A549 (cell line): ENCODE data around the gene CRBN. TPM values are rescaled to one million over a fixed set of nuclear protein-coding genes. Genes with fewer than 3 reads are reported as not detected.

Experiments used
- ATAC-seq, 2 experiments: fragments of 200-7000 bp in 1 of 2; fragments of >200 bp in 1 of 2; cut with Nextera tagmentation in 1 of 2; cut with Tn5 transposase in 1 of 2; 3 replicates each; pipeline versions ENCODE4 v1.8.0 to v1.9.1; 2018 to 2020; ENCODE audit warnings: mild to moderate bottlenecking in 1 of 2, moderate library complexity in 1 of 2
- CTCF ChIA-PET: fragments of 300-600 bp; sonication (Branson Sonifier 250); formaldehyde crosslinking; extraction: SDS; loops from one replicate; lab custom pipeline; 2021; ENCODE audit warnings: antibody characterized with exemption, inconsistent platforms; lab: Yijun Ruan, JAX
- POLR2A ChIA-PET: fragments of 350-600 bp; formaldehyde crosslinking; extraction: SDS; loops from one replicate; lab custom pipeline; 2021; ENCODE audit warnings: antibody characterized with exemption, inconsistent platforms; lab: Yijun Ruan, JAX
- DNase-seq, 2 experiments: peaks; one replicate each; pipeline versions ENCODE4 v3.0.0 to v3.0.0-alpha.2; 2011 to 2016; ENCODE audit warnings: low read depth in 1 of 2, low spot score in 1 of 2
- FAIRE-seq: peaks from 2 replicates; lab custom pipeline; 2011; peaks lifted over from hg19 to GRCh38; lab: Jason Lieb, UNC
- H3K27ac ChIP-seq, 2 experiments: fragments of >200 bp; sonication (Bioruptor Twin); formaldehyde crosslinking; 3 replicates each; pipeline ENCODE4 v1.5.1; 2016 to 2017
- H3K4me1 ChIP-seq: fragments of >200 bp; sonication (Bioruptor Twin); formaldehyde crosslinking; 3 replicates; pipeline ENCODE4 v1.6.1; 2016
- H3K4me2 ChIP-seq: fragments of >200 bp; sonication (Bioruptor Twin); formaldehyde crosslinking; 3 replicates; pipeline ENCODE4 v1.6.1; 2016
- H3K4me3 ChIP-seq: fragments of >200 bp; sonication (Bioruptor Twin); formaldehyde crosslinking; 3 replicates; pipeline ENCODE4 v1.5.1; 2016
- H3K9me3 ChIP-seq: fragments of >200 bp; sonication (Bioruptor Twin); formaldehyde crosslinking; 3 replicates; pipeline ENCODE4 v1.6.1; 2016
- EHF ChIP-seq: fragments of 250-450 bp; sonication (Bioruptor Pico); IDR thresholded peaks from 2 replicates; pipeline ENCODE4 v1.5.0; 2020; ENCODE audit warnings: mild to moderate bottlenecking
- ELK1 ChIP-seq: fragments of 150-350 bp; IDR thresholded peaks from 2 replicates; pipeline ENCODE4 v1.6.1; 2014; ENCODE audit warnings: low read depth, mild to moderate bottlenecking, low read length
- FOSB ChIP-seq: fragments of 250-450 bp; sonication (Bioruptor Pico); IDR thresholded peaks from 2 replicates; pipeline ENCODE4 v1.5.0; 2020; ENCODE audit warnings: mild to moderate bottlenecking, moderate library complexity
- HEYL ChIP-seq: fragments of 250-450 bp; sonication (Bioruptor Pico); IDR thresholded peaks from 2 replicates; pipeline ENCODE4 v1.8.0; 2021; ENCODE audit warnings: mild to moderate bottlenecking, moderate library complexity
- HOXB13 ChIP-seq: fragments of 250-450 bp; sonication (Bioruptor Pico); IDR thresholded peaks from 2 replicates; pipeline ENCODE4 v1.5.0; 2020; ENCODE audit warnings: low read depth, mild to moderate bottlenecking, moderate library complexity
- HOXB5 ChIP-seq: fragments of 250-450 bp; sonication (Bioruptor Pico); IDR thresholded peaks from 2 replicates; pipeline ENCODE4 v1.5.0; 2020; ENCODE audit warnings: mild to moderate bottlenecking, moderate library complexity
- KDM1A ChIP-seq: fragments of 200-600 bp; sonication (generic); IDR thresholded peaks from 2 replicates; pipeline ENCODE4 v1.6.1; 2016; ENCODE audit warnings: low read depth, mild to moderate bottlenecking
- KDM5A ChIP-seq: fragments of 200-600 bp; sonication (generic); IDR thresholded peaks from 2 replicates; pipeline ENCODE4 v1.6.1; 2016; ENCODE audit warnings: antibody characterized with exemption, mild to moderate bottlenecking
- MAFK ChIP-seq: fragments of 450-650 bp; IDR thresholded peaks from 2 replicates; pipeline ENCODE4 v1.6.1; 2014; ENCODE audit not compliant: partially characterized antibody
- MAX ChIP-seq: IDR thresholded peaks from 2 replicates; pipeline ENCODE4 v1.6.1; 2012
- NPAS2 ChIP-seq: fragments of 250-450 bp; sonication (Bioruptor Pico); IDR thresholded peaks from 2 replicates; pipeline ENCODE4 v1.8.0; 2022; ENCODE audit warnings: mild to moderate bottlenecking, moderate library complexity, borderline replicate concordance
- PBX3 ChIP-seq: IDR thresholded peaks from 2 replicates; pipeline ENCODE4 v1.6.1; 2012
- SMC3 ChIP-seq: fragments of >200 bp; sonication (Bioruptor Twin); formaldehyde crosslinking; IDR thresholded peaks from 3 replicates; pipeline ENCODE4 v1.6.1; 2018; ENCODE audit warnings: inconsistent platforms
- SREBF2 ChIP-seq: fragments of 450-650 bp; IDR thresholded peaks from 2 replicates; pipeline ENCODE4 v1.6.1; 2014; ENCODE audit warnings: mild to moderate bottlenecking, moderate library complexity
- WGBS: methylation state at CpG from one replicate; pipeline ENCODE4 v1.1.6; 2017; ENCODE audit errors: missing lambda C conversion rate; 5-methylcytosine and 5-hydroxymethylcytosine counted together
- polyA plus RNA-seq, 4 experiments: library from polyadenylated mRNA; depleted of rRNA in 3 of 4; stranded (reverse); fragments of >200 nt; fragmentation: RNase III in 1 of 4; extraction: RNeasy Plus Mini Kit Qiagen cat#74134 plus additional on column Dnase treatment in 1 of 4; gene quantifications; 2 replicates in 3 of 4; 3 replicates in 1 of 4; pipeline ENCODE4 v1.2.3, GENCODE V29; 2011 to 2017
- TF ChIP-seq, protein P1 (sequence below): fragments of 250-450 bp; sonication (Bioruptor Pico); IDR thresholded peaks from 2 replicates; pipeline ENCODE4 v1.5.0; 2020; ENCODE audit warnings: low read depth, mild to moderate bottlenecking, moderate library complexity
- TF ChIP-seq, protein P2 (sequence below): fragments of 200-600 bp; sonication (generic); IDR thresholded peaks from 2 replicates; pipeline ENCODE4 v1.6.1; 2016; ENCODE audit warnings: antibody characterized with exemption, mild to moderate bottlenecking, moderate library complexity

Gene CRBN
- polyA plus RNA-seq, 2 of the 4 experiments (the other 2 are of a cell fraction) = 21.8 to 41.0 TPM

DNA sequence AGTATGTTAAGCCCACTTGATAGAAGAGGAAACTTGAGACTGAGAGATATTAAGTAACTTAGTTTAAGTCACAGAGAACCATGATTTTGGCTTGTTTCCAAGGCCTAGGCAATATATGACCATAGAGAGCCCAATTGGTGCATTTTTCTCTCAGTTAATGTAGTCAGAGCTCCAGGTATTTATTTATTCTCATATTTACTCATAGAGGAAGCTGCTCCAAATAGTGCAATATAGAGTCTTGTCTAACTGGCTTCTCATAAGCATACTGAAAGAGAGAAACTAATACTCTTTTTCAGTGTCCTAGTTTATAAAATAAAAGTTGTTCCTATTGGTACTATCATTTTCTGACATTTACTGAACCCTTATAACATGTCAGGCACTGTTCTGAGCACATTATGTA, 37.6 kb downstream of the CRBN start:
- Histone ChIP-seq H3K4me1 (no peaks in the 10 kb centered on the region), H3K4me2 (no peak overlapping the region), H3K9me3 (no peaks in the 10 kb centered on the region), H3K27ac (no peak overlapping the region), H3K4me3 (no peak overlapping the region)
- CTCF ChIA-PET = interaction anchor here (1.4 kb wide), 1 partner anchor 21 kb away, joined by 3 read pairs; no protein-coding TSS in a partner anchor
- FAIRE-seq (no peak), DNase-seq (no peak), ATAC-seq (no peak)
- POLR2A ChIA-PET = no interaction called here
- TF ChIP-seq MAFK (no peak), MAX (no peak), SREBF2 (no peak), HOXB5 (CRISPR knock-in tag) (no peak), HOXB13 (CRISPR knock-in tag) (no peak), KDM1A (no peak), ELK1 (no peak), NPAS2 (CRISPR knock-in tag) (no peak), EHF (CRISPR knock-in tag) (no peak), HEYL (CRISPR knock-in tag) (no peak)

GRCh38 chr3:3137526-3137925, 42.0 kb downstream of the CRBN start:
- 85% methylated on average over 6 of the region's 6 CpGs for WGBS
- FAIRE-seq = no peak

More at GRCh38 chr3:3137526-3137925, 42.0 kb downstream of the CRBN start:
- ATAC-seq (no peak), DNase-seq (no peak)
- Histone ChIP-seq H3K4me3 (no peak overlapping the region), H3K9me3 (no peaks in the 10 kb centered on the region), H3K4me1 (no peaks in the 10 kb centered on the region), H3K27ac (no peak overlapping the region), H3K4me2 (no peak overlapping the region)
- TF ChIP-seq, protein P1, sequence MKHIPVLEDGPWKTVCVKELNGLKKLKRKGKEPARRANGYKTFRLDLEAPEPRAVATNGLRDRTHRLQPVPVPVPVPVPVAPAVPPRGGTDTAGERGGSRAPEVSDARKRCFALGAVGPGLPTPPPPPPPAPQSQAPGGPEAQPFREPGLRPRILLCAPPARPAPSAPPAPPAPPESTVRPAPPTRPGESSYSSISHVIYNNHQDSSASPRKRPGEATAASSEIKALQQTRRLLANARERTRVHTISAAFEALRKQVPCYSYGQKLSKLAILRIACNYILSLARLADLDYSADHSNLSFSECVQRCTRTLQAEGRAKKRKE (CRISPR knock-in tag) = no peak
- TF ChIP-seq, protein P2, sequence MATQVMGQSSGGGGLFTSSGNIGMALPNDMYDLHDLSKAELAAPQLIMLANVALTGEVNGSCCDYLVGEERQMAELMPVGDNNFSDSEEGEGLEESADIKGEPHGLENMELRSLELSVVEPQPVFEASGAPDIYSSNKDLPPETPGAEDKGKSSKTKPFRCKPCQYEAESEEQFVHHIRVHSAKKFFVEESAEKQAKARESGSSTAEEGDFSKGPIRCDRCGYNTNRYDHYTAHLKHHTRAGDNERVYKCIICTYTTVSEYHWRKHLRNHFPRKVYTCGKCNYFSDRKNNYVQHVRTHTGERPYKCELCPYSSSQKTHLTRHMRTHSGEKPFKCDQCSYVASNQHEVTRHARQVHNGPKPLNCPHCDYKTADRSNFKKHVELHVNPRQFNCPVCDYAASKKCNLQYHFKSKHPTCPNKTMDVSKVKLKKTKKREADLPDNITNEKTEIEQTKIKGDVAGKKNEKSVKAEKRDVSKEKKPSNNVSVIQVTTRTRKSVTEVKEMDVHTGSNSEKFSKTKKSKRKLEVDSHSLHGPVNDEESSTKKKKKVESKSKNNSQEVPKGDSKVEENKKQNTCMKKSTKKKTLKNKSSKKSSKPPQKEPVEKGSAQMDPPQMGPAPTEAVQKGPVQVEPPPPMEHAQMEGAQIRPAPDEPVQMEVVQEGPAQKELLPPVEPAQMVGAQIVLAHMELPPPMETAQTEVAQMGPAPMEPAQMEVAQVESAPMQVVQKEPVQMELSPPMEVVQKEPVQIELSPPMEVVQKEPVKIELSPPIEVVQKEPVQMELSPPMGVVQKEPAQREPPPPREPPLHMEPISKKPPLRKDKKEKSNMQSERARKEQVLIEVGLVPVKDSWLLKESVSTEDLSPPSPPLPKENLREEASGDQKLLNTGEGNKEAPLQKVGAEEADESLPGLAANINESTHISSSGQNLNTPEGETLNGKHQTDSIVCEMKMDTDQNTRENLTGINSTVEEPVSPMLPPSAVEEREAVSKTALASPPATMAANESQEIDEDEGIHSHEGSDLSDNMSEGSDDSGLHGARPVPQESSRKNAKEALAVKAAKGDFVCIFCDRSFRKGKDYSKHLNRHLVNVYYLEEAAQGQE = no peak
- TF ChIP-seq SMC3 = no peak
- TF ChIP-seq KDM5A = no peak
- no peak for TF ChIP-seq MAFK
- no peak for TF ChIP-seq FOSB (CRISPR knock-in tag)
- no peak for TF ChIP-seq PBX3
- ChIA-PET CTCF (no interaction called here), POLR2A (no interaction called here)
